NT2/D1 (cell line): Measurements from ENCODE around the gene RGS1.

Experiments
- DNase-seq: peaks from one replicate; pipeline ENCODE4 v3.0.0-alpha.2; 2011; ENCODE audit warnings: low read depth, low spot score
- H3K27me3 ChIP-seq: 2 replicates; pipeline ENCODE4 v1.6.0; 2011; ENCODE audit warnings: mild to moderate bottlenecking; ENCODE audit not compliant: insufficient read length, insufficient read depth
- H3K36me3 ChIP-seq: 2 replicates; pipeline ENCODE4 v1.6.1; 2011; ENCODE audit warnings: mild to moderate bottlenecking, low read length, mixed read lengths; ENCODE audit not compliant: insufficient read depth, insufficient read length
- H3K4me1 ChIP-seq: 2 replicates; pipeline ENCODE4 v1.5.1; 2011; ENCODE audit not compliant: insufficient read depth, insufficient read length
- H3K4me3 ChIP-seq: 2 replicates; pipeline ENCODE4 v1.5.1; 2011; ENCODE audit warnings: low read depth; ENCODE audit not compliant: insufficient read length
- H3K9ac ChIP-seq: 2 replicates; pipeline ENCODE4 v1.6.0; 2011; ENCODE audit warnings: low read depth; ENCODE audit not compliant: insufficient read length
- H3K9me3 ChIP-seq: 2 replicates; pipeline ENCODE4 v1.5.1; 2011; ENCODE audit warnings: mild to moderate bottlenecking, low read length; ENCODE audit not compliant: insufficient read depth
- SUZ12 ChIP-seq: IDR thresholded peaks from 2 replicates; pipeline ENCODE4 v1.6.1; 2011; ENCODE audit not compliant: insufficient read length, insufficient read depth; ENCODE audit errors: extremely low read depth
- YY1 ChIP-seq: IDR thresholded peaks from 2 replicates; pipeline ENCODE4 v1.6.1; 2011; ENCODE audit not compliant: insufficient read length, insufficient read depth
- ZNF274 ChIP-seq: IDR thresholded peaks from 2 replicates; pipeline ENCODE4 v1.6.1; 2011; ENCODE audit warnings: mild to moderate bottlenecking, low read depth, low read length

Gene RGS1

DNA sequence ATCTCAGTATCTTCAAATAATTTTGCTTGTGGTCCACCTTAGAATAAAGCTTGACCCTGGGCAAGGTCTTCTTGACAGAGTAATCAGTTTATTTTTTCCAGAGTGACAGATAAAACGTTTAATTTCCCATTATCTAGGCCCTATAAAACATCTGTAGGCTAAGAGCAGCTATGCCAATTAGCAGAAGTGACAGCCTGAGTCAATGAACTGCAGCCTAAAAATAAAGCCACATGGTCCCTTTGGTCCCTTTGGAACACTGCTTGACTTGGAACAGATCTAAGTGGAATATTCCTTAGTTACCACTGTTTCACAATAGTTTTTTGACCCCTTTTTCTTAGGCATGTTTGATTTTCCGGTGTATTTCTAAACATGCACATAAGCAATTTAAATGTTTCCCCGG lies 54.0 kb downstream of the RGS1 start:
- Histone ChIP-seq H3K9ac (no peak overlapping the region), H3K4me3 (no peak overlapping the region), H3K9me3 (no peaks in the 10 kb centered on the region), H3K36me3 (no peaks in the 10 kb centered on the region), H3K27me3 (no peaks in the 10 kb centered on the region), H3K4me1 (no peaks in the 10 kb centered on the region)
- TF ChIP-seq SUZ12 (no peak), YY1 (no peak), ZNF274 (no peak)
- no peak for DNase-seq
